Esophagus squamous epithelium (tissue), 5 donors: ENCODE data around the gene ADAM23. TPM values are rescaled to one million over a fixed set of nuclear protein-coding genes. Genes with fewer than 3 reads are reported as not detected.

ENCODE experiments used
- DNase-seq: peaks from one replicate; lab custom pipeline; 2025; lab: John Stamatoyannopoulos, UW
- H3K27ac ChIP-seq, 4 donors: fragments of 200-600 bp; sonication (generic); one replicate each; pipeline ENCODE4 v1.5.1; 2016 to 2019; ENCODE audit warnings: mild to moderate bottlenecking in 1 of 4
- H3K27me3 ChIP-seq, 4 donors: fragments of 200-600 bp; sonication (generic); 1 replicate in 3 of 4; 2 replicates in 1 of 4; pipeline versions ENCODE4 v1.5.1 to v1.6.0; 2017 to 2021; ENCODE audit warnings: antibody characterized with exemption in 1 of 4
- H3K36me3 ChIP-seq, 3 donors: fragments of 200-600 bp; sonication (generic); one replicate each; pipeline ENCODE4 v1.5.1; 2016 to 2019
- H3K4me1 ChIP-seq, 3 donors: fragments of 200-600 bp; sonication (generic); one replicate each; pipeline ENCODE4 v1.5.1; 2017 to 2019
- H3K4me3 ChIP-seq, 4 donors: fragments of 200-600 bp; sonication (generic); 1 replicate in 3 of 4; 2 replicates in 1 of 4; pipeline ENCODE4 v1.5.1; 2016 to 2019; ENCODE audit warnings: mild to moderate bottlenecking in 2 of 4, moderate library complexity in 1 of 4
- H3K9me3 ChIP-seq, 3 donors: fragments of 200-600 bp; sonication (generic); one replicate each; pipeline ENCODE4 v1.5.1; 2016 to 2019
- POLR2A ChIP-seq, 4 donors: fragments of 450-650 bp; IDR thresholded peaks; one replicate each; pipeline ENCODE4 v1.6.1; 2017; ENCODE audit warnings: antibody characterized with exemption in 4 of 4, mild to moderate bottlenecking in 4 of 4, moderate library complexity in 3 of 4
- WGBS, 2 donors: methylation state at CpG; one replicate each; pipeline ENCODE4 v1.1.5; 2018; 5-methylcytosine and 5-hydroxymethylcytosine counted together
- intact Hi-C: fragments of 100-400 bp; cut with DNase I; formaldehyde crosslinking; loops from one replicate; pipeline ENCODE4 v1.15.0; 2022
- total RNA-seq, 4 donors: library from RNA; depleted of rRNA; stranded (reverse); fragments of >200 nt; gene quantifications; one replicate each; pipeline ENCODE4 v1.1.0, GENCODE V29; 2016
- TF ChIP-seq, protein P1 (sequence below), 6 experiments: fragments of 450-650 bp in 4 of 6; fragments of 200-600 bp in 2 of 6; sonication (generic) in 2 of 6; IDR thresholded peaks; one replicate each; pipeline ENCODE4 v1.5.1; 2016 to 2019; ENCODE audit warnings: antibody characterized with exemption in 6 of 6, mild to moderate bottlenecking in 4 of 6, moderate library complexity in 4 of 6
- donor health status: DM: yes; HTN: yes; CAD: no.

ADAM23 gene
- total RNA-seq, 4 donors from 2014 or later, result 0.95 to 10.1 (median 6.6) TPM

DNA sequence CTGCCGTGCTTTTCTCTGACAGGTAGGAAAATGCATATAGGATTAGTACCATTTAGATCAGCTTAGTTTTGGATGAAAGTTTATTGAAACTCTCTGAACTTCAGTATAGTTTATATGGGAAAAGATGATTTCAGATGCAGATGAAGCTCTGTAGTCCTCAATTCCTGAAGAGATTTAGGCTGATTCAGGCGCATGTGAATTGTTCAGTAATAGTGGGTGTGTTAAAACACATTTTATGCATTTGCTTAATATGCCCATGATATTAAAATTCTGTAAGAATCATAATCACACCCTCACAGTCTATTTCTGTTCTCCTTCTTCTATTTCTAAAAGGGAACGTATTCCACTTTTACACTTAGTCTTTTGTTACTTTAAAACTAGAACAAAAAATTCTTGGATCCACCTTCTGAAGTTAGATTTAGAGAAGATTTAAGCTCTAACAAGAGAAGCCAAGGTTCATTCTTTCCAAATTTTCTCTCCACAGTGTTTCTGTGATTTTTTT is 154.4 kb downstream of the ADAM23 start:
- intact Hi-C loops, result no loop called here
- Histone ChIP-seq H3K27me3 (no peaks in the 10 kb centered on the region), H3K4me1 (no peaks in the 10 kb centered on the region), H3K27ac (no peak overlapping the region), H3K9me3 (no peaks in the 10 kb centered on the region), H3K4me3 (no peak overlapping the region), H3K36me3 (no peaks in the 10 kb centered on the region)
- 88 to 90% methylated on average over 3 of the region's 3 CpGs for WGBS, 2 donors
- DNase-seq, result no peak
- TF ChIP-seq, protein P1, sequence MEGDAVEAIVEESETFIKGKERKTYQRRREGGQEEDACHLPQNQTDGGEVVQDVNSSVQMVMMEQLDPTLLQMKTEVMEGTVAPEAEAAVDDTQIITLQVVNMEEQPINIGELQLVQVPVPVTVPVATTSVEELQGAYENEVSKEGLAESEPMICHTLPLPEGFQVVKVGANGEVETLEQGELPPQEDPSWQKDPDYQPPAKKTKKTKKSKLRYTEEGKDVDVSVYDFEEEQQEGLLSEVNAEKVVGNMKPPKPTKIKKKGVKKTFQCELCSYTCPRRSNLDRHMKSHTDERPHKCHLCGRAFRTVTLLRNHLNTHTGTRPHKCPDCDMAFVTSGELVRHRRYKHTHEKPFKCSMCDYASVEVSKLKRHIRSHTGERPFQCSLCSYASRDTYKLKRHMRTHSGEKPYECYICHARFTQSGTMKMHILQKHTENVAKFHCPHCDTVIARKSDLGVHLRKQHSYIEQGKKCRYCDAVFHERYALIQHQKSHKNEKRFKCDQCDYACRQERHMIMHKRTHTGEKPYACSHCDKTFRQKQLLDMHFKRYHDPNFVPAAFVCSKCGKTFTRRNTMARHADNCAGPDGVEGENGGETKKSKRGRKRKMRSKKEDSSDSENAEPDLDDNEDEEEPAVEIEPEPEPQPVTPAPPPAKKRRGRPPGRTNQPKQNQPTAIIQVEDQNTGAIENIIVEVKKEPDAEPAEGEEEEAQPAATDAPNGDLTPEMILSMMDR (IDR thresholded peaks at IDR 0.05), result no peak

DNA sequence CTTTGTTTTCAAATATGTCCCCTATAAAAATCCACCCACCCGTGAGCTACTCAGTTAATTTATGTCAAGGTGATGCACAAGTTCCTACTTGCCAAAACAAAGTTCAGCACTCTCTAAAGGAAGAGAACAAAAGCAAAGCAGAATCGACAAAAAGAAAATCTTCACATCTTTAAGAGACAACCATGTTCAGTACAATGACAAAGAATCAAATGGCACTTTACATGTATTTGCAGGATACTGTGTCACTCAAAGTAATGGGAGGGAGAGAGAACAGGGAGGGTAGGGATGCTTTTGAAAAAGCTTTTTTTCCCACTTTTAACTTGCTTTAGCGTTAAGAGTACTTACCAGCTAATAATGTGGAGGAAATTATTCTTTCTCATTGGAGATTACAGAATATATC is 159.9 kb downstream of the ADAM23 start:
- Histone ChIP-seq H3K9me3 (no peaks in the 10 kb centered on the region), H3K4me1 (no peaks in the 10 kb centered on the region), H3K4me3 (no peak overlapping the region), H3K27ac (no peak overlapping the region), H3K27me3 (no peaks in the 10 kb centered on the region), H3K36me3 (no peaks in the 10 kb centered on the region)
- no peak for DNase-seq
- TF ChIP-seq POLR2A (IDR thresholded peaks at IDR 0.05), result no peak
- TF ChIP-seq, protein P1 (IDR thresholded peaks at IDR 0.05), result no peak
- WGBS, 2 donors, result 36 to 39% methylated on average over 3 of the region's 3 CpGs
- intact Hi-C loops, result no loop called here

DNA sequence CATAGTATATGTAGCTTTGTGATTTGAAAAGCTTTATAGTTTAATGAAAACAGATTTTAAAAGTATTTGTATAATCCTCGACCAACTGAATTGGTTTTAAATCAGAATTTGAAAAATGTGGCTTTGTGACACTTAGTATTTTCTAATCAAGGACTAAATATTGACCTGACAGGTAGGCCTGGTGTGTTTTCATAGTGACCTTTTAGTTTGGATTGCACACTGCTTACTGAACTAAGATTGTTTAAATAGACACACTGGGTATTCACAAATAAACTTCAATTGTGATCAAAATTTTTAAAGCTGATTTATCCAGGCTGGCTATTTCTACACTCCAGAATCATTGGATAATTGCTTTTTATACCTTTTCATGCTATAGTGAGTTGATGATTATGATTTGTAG is 167.1 kb downstream of the ADAM23 start:
- DNase-seq, result no peak
- WGBS, 2 donors, result 71 to 78% methylated on average over 1 of the region's 1 CpG
- Histone ChIP-seq H3K36me3 (no peaks in the 10 kb centered on the region), H3K9me3 (no peaks in the 10 kb centered on the region), H3K4me3 (no peak overlapping the region), H3K4me1 (peaks cover 0 to 6% (median 0%) of the 10 kb centered on the region in 3 donors), H3K27ac (no peak overlapping the region), H3K27me3 (no peaks in the 10 kb centered on the region)
- intact Hi-C loops, result no loop called here
- TF ChIP-seq, protein P1 (IDR thresholded peaks at IDR 0.05), result no peak
- no peak for TF ChIP-seq POLR2A (IDR thresholded peaks at IDR 0.05)

DNA sequence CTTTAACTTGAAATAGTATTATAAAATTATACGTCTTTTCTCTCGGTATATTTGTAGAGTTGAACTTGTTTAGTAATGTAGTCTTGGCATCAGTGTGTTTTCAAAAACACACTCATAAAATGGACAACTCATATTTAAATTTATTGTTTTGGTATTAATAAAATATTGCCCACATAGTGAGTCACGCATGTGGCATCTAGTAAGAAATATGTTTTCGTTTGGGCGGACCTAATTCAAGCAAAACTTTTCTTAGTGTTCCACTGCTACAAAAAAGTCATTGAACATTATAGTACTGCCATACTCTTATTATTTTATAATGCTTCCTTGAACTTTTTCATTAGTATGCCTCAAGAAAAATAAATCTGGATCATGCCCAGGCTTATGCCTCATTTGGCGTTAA is 167.9 kb downstream of the ADAM23 start:
- 41 to 49% methylated on average over 6 of the region's 6 CpGs for WGBS, 2 donors
- H3K36me3 ChIP-seq, result no peaks in the 10 kb centered on the region

DNA sequence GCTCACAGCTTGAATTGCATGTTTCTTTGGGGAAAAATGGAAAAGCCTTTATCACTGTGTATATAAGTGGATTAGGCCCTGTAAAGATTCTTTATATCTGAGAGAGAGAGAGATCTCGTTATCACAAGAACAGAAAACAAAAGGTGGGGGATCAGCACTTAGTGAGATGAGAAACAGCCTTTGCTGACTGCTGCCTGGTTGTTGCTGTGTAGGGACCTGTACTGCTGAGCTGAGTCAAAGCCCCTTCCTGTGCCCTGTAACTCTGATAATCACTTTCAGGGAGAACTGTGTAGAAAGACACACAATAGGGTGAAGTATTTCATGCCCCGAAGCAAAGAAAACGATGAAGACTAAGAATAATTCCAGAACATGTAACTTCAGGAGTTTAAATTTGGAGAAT is 168.4 kb downstream of the ADAM23 start:
- Histone ChIP-seq H3K36me3 (no peaks in the 10 kb centered on the region), H3K27ac (no peak overlapping the region), H3K4me1 (peaks cover 0 to 6% (median 0%) of the 10 kb centered on the region in 3 donors), H3K9me3 (no peaks in the 10 kb centered on the region), H3K4me3 (no peak overlapping the region), H3K27me3 (no peaks in the 10 kb centered on the region)
- WGBS, 2 donors, result 19 to 21% methylated on average over 3 of the region's 3 CpGs
- no peak for DNase-seq
- no peak for TF ChIP-seq POLR2A (IDR thresholded peaks at IDR 0.05)
- TF ChIP-seq, protein P1 (IDR thresholded peaks at IDR 0.05), result no peak
- intact Hi-C loops, result no loop called here

More for the DNA sequence above, 167.9 kb downstream of the ADAM23 start:
- DNase-seq, result no peak
- no peak overlapping the region for H3K27ac ChIP-seq
- H3K9me3 ChIP-seq, result no peaks in the 10 kb centered on the region
- TF ChIP-seq, protein P1 (IDR thresholded peaks at IDR 0.05), result no peak
- no peak for TF ChIP-seq POLR2A (IDR thresholded peaks at IDR 0.05)
- H3K4me1 ChIP-seq, result peaks cover 0 to 6% (median 0%) of the 10 kb centered on the region in 3 donors
- no peak overlapping the region for H3K4me3 ChIP-seq
- no peaks in the 10 kb centered on the region for H3K27me3 ChIP-seq
- intact Hi-C loops, result no loop called here
